Astrocyte of the spinal cord (primary cell): ENCODE results near the gene RAB29.

ENCODE experiments used
- DNase-seq: peaks from one replicate; pipeline ENCODE4 v3.0.0; 2011; ENCODE audit warnings: low read depth, low spot score
- H3K4me3 ChIP-seq: 2 replicates; pipeline ENCODE4 v1.5.1; 2011; ENCODE audit warnings: low read depth, mild to moderate bottlenecking, low read length, moderate library complexity
- CTCF ChIP-seq: IDR thresholded peaks from 2 replicates; pipeline ENCODE4 v1.5.1; 2012; ENCODE audit warnings: low read depth, mild to moderate bottlenecking, low read length, inconsistent platforms
- in situ Hi-C: cut with HindIII; loops from 2 replicates; pipeline ENCODE4 v1.10.0; 2017; ENCODE audit warnings: low sequenced_read_pairs

The RAB29 gene

GRCh38 chr1:205770618-205771017, 4.7 kb downstream of the RAB29 start:
- in situ Hi-C loops: no loop called here
- no peak for DNase-seq
- no peak overlapping the region for H3K4me3 ChIP-seq
- TF ChIP-seq CTCF: no peak

GRCh38 chr1:205769641-205770365, 5.5 kb downstream of the RAB29 start:
- in situ Hi-C loops: no loop called here
- no peak for TF ChIP-seq CTCF
- no peak for DNase-seq
- no peak overlapping the region for H3K4me3 ChIP-seq

GRCh38 chr1:205767248-205767647, 8.0 kb downstream of the RAB29 start:
- no peak for TF ChIP-seq CTCF
- no peak for DNase-seq
- in situ Hi-C loops: no loop called here
- H3K4me3 ChIP-seq: no peak overlapping the region

- no peak for DNase-seq
- in situ Hi-C loops: no loop called here
- TF ChIP-seq CTCF: no peak
- H3K4me3 ChIP-seq: no peak overlapping the region
These were observed 8.7 kb downstream of the RAB29 start for GRCh38 chr1:205766570-205766969.

GRCh38 chr1:205766038-205766437, 9.2 kb downstream of the RAB29 start:
- peak; percentile 18 for DNase-seq
- in situ Hi-C loops: no loop called here
- no peak for TF ChIP-seq CTCF

GRCh38 chr1:205764578-205764977, 10.7 kb downstream of the RAB29 start:
- H3K4me3 ChIP-seq: no peak overlapping the region
- TF ChIP-seq CTCF: no peak
- no peak for DNase-seq
- in situ Hi-C loops: no loop called here

More at GRCh38 chr1:205766038-205766437, 9.2 kb downstream of the RAB29 start:
- H3K4me3 ChIP-seq: no peak overlapping the region

- in situ Hi-C loops: no loop called here
- DNase-seq: no peak
- no peak overlapping the region for H3K4me3 ChIP-seq
- TF ChIP-seq CTCF: no peak
These were observed 11.3 kb downstream of the RAB29 start for GRCh38 chr1:205763980-205764379.
